Renal cortical epithelial cell (primary cell): ENCODE data around the gene BDP1. TPM values are rescaled to one million over a fixed set of nuclear protein-coding genes. Genes with fewer than 3 reads are reported as not detected.
"Not testable (repeated sequence)": the region's sequence is repeated elsewhere in the genome, so short reads cannot be mapped to it uniquely, and the experiment has no call there.

Experiments
- DNase-seq: peaks from one replicate; pipeline ENCODE4 v3.0.0-alpha.2; 2011; ENCODE audit warnings: low read depth
- total RNA-seq: library from RNA; depleted of rRNA; stranded (reverse); fragments of >200 nt; gene quantifications from 2 replicates; pipeline ENCODE4 v1.2.3, GENCODE V29; 2014

BDP1 gene
- total RNA-seq, 1 donor from 2014 or later: 33.6 TPM

DNA sequence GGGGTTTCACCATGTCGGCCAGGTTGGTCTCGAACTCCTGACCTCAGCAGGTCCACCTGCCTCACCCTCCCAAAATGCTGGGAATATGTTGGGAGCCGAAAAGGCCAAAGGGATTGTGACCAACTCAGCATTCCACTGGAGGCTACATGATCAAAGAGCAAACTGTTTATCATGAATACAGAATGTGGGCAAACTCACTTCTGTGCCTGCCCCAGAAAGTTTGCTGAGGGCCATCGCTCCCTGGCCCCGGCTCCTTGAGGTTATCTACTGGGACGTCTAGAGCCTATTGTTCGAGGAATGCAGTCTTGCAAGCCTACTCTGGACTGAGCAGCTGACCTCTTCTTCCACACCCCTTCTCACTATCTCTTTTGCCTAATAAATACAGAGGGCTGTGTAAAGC lies 116.4 kb downstream of the BDP1 start:
- not testable (repeated sequence) for DNase-seq

DNA sequence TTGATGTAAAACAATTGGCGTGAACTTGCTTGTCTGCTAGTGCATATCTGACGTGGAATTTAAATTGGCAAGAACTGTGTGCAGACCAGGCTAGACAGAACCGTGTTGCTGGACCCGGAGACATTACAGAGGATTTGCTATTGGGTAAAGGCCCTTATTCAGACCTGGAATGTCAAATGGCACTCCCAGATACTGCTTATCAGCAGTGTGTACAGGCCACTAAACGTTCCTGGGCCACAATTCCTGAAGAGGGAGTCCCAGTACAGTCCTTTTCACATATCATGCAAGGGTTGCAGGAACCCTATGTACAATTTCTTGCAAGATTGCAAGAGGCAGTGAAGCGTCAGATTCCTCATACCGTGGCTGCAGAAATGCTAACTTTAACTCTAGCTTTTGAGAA lies 118.1 kb downstream of the BDP1 start:
- DNase-seq: peak; percentile 38

DNA sequence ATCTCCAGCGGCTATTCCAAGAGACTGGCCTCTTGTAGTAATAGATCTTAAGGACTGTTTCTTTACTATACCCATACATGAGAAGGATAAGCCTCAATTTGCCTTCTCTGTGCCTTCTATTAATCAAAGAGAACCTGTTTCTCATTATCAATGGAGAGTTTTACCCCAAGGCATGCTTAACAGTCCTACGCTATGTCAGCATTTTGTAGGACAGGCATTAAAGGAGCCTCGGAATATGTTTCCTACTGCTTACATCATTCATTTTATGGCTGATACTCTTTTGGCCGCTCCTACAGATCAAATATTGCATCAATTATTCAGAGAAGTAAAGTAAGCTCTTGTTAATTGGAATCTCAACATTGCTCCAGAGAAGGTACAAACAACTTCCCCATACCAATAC lies 120.1 kb downstream of the BDP1 start:
- DNase-seq: not testable (repeated sequence)

DNA sequence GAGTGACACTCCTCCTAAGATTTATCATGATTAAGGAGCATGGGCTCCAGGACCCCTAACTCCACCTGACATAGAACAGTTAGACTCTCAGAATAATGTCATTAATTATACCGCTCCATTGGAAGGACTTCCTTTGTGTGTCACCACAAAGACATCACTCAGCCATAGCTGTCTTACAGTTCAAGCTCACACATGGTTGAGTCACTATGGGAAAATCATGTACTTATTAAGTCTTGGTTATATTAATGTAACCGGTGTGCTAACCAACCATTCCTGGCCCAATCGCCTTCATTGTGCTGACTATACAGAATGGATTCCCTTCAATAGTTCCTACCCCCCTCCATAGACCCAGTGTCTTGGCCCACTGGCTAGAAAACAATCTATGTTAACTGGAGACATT lies 120.8 kb downstream of the BDP1 start:
- peak; percentile 82 for DNase-seq

DNA sequence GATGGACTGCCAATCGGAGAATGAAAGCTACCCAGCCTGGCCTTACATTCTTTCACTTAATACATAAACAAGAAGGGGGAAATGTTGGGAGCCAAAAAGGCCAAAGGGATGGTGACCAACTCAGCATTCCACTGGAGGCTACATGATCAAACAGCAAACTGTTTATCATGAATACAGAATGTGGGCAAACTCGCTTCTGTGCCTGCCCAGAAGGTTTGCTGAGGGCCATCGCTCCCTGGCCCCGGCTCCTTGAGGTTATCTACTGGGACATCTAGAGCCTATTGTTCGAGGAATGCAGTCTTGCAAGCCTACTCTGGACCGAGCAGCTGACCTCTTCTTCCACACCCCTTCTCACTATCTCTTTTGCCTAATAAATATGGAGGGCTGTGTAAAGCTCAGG lies 122.4 kb downstream of the BDP1 start:
- not testable (repeated sequence) for DNase-seq

DNA sequence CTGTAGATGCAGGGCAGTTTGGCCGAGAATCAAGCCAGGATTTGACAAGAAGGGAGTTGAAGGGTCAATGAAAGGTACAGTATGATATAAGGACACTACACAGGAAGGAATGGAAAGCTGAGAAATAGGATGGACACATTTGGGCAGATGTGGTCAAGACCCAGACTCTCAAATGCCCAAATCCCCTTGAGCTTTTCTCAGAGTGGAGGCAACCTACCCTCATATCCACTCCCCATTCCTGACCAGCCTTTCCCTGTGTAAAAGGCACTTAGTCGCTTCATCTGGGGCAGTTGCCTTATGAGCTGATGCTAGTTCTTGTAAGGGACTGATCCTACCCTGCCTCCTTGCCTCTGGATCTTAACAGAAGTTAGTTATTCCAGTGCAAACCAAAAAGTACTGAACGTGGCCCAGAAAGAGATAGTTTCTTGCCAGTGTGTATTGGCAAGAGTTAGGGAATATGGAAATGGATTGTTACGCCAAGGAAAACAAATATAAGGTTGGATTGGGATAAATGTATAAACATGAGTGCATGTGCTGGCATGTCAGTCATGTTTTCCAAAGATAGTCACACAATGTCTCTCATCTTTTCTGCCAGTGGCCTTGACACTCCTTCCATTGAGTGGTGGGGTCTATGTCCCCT lies 127.6 kb downstream of the BDP1 start:
- DNase-seq: no peak

DNA sequence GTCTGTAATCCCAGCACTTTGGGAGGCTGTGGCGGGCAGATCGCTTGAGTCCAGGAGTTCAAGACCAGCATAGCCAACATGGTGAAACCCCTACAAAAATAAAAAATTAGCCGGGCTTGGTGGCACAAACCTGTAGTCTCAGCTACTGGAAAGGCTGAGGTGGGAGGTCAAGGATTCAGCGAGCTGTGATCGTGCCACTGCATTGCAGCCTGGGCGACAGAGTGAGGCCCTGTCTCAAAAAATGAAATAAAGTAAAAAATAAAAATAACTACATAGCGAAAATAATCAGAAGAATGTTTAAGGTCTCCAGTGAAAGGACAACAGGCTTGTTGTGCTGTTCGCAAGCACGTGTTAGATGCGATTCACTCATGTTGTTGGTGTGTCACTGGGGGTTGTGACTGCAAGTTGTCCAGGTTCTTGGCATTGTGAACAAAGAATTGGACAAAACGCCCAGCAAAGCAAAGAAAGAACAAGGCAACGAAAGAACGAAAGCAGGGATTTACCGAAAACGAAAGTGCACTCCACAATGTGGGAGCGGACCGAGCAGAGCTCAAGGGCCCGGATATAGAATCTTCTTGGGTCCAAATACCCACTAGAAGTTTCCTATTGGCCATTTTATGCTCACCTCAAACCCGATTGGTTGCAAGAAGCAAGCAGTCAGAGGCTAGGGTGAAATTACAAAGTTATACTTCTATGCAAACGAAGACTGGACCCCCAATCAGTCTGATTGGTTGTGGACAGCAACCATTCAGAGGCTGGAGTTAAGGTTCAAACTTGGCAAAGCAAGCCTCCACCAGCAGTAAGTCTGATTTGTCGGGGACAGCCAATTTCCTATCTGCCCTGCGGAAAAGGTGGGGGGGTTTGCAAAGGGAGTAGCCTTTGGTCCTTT lies 130.8 kb downstream of the BDP1 start:
- peak; percentile 26 for DNase-seq

DNA sequence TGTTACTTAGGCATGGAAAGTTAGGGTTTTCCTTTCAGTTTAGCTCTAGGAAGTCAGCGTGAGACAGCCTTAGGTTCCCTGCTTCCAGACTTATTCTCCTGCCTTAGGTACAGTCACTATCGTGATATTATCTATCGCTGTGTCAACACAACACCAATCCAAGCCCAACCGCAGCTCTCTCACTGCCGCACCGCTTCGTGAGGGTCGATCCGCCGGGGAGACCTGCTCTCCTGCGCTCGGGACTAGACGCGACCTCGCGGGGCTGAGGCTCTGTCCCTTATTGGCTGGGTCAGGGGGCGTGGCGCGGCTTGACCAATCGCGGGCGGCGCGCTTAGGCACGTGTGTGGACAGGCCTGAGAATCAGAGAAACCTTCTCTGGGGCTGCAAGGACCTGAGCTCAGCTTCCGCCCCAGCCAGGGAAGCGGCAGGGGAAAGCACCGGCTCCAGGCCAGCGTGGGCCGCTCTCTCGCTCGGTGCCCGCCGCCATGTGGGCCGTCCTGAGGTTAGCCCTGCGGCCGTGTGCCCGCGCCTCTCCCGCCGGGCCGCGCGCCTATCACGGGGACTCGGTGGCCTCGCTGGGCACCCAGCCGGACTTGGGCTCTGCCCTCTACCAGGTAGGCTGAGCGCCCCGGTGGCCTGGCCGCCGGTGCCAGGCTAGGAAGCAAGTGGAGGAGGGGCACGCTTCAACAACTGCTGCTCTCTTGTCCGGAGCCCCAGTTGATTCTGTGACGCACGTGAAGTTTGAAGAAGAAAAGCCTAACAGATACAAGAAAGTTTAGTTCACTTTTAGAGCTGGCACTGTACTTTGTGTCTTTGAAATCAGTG lies 131.7 kb downstream of the BDP1 start, which contains the start of gene MCCC2:
TSS of gene MCCC2 (plus strand) at position 400 of the 825 bp plus-strand sequence. CDS start at position 486, 86 bp downstream.
- peak; percentile 90 for DNase-seq

DNA sequence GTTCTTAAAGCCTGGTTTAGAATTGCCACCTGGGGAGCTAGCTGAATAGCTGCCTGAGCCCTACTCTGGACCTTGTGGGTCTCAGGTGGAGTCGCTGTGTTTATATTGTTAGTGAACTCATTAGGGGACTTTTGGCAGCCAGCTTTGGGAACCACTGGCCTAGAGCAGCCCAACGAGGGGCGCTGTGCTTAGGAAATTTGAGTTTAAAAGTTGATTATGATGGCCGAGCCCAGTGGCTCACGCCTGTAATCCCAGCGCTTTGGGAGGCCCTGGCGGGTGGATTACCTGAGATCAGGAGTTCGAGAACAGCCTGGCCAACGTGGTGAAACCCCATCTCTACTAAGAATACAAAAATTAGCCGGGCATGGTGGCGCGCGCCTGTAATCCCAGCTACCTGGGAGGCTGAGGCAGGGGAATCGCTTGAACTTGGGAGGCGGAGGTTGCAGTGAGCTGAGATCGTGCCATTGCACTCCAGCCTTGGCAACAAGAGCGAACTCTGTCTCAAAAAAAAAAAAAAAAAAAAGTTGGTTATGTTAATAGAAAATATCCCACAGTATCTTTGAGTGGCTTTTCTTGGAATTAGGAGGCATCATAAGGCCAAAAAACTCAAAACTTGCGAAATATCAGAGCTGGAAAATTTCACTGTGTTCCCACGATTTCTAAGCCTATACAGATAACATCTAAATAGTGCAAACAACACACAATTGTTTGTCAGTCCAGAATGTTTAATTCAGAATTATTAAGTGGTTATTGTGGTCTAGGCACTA lies 132.5 kb downstream of the BDP1 start:
- no peak for DNase-seq

DNA sequence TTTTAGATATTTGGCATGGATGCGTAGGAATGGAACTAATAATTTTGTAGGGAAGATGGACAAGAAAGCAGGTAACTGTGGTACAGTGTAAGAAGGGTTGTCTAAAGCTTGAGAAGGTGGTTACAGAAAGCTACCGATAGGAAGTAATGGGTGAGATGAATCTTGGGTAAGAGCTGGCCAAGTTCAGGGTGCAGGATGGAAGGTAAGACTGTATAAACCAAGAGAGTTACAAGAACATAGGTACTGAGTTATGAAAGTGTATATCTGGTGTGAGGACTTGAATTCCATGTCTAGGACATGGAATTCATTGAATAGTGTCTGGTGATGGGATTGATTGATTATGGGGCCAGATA lies 133.1 kb downstream of the BDP1 start:
- DNase-seq: no peak

DNA sequence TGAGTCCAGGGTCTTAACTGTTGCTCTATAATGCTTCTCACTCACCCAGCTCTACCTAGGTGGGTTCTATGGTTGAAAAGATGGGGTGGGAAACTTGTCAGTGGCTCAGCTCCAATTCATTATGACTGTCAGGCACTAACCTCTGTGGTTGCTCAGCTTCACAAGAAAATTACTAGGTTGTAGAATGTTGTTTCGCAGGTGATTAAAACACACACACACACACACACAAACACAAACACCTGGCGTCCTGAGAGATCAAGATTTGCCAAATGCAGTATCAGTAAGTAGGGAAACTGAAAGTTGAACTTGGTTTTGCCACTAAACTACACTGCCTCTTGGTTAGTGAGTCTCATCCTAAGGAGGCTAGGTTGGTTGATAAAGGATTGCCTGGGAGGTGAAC lies 134.5 kb downstream of the BDP1 start:
- DNase-seq: no peak

DNA sequence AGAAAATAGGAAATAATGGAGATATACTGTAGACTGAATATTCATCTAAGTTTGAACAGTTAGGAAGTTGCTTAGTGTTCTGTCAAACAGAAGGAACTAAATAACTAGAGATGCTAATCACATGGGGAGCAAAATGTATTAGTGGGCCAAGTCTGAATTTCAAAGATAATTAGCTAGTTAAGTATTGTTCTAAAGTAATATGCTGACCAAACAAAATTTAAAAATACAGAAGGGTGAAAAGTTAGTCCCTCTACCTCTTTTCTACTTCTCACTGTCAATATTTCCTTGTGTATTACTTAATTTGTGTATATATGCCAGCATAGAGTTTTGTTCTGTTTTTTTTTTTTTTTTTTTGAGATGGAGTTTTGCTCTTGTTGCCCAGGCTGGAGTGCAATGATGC lies 135.6 kb downstream of the BDP1 start:
- DNase-seq: no peak

DNA sequence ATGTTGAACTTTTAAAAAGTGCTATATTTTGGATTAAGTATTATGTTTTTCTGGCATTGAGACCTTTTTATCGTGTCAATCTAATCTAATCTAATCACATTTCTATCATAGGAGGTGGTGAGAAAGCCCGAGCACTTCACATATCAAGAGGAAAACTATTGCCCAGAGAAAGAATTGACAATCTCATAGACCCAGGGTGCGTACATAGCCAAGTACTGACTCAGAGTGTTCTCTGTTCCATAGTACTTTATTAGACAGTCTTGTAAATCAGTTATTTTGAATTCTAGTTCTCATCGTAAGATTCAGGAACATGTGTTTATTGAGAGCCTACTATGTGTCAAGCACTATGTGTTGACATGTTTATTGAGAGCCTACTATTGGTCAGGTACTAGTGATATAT lies 140.7 kb downstream of the BDP1 start:
- DNase-seq: no peak

DNA sequence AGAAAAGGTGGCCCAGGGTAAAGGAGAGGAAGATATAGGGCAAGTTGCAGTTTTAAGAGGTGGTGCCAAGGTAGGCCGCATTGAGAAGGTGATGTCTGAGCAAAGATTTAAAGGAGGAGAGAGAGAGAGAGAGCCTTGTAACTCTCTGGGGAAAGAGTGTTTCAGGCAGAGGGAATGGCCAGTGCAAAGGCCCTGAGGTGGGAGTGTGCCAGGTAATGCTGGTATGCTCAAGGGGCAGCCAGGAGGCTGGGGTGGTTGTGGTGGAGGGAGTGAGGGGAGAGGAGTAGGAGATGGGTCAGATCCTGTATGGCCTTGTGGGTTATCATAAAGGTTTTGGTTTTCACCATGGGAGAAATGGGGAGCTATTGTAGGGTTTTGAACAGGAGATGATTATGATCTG lies 141.6 kb downstream of the BDP1 start:
- DNase-seq: no peak

DNA sequence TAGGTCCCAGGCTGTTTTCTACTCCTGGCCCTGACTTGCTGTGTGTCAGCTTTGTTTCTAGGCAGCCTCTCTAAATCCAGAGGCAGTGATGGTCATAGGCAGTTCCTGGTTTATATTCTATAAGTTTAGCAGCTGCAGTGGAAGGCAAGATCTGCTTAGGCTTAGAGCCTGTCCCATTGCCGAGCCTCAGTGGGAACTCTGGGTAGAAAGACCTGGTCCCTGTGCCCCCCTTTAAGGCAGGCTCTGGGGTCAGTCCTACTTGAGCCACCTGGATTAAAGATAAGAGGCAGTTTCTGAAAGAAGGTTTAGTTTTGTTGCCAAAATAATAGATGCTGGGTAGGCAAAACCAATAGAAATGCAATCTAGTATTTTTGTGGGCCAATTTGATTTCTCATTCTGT lies 145.3 kb downstream of the BDP1 start:
- no peak for DNase-seq

DNA sequence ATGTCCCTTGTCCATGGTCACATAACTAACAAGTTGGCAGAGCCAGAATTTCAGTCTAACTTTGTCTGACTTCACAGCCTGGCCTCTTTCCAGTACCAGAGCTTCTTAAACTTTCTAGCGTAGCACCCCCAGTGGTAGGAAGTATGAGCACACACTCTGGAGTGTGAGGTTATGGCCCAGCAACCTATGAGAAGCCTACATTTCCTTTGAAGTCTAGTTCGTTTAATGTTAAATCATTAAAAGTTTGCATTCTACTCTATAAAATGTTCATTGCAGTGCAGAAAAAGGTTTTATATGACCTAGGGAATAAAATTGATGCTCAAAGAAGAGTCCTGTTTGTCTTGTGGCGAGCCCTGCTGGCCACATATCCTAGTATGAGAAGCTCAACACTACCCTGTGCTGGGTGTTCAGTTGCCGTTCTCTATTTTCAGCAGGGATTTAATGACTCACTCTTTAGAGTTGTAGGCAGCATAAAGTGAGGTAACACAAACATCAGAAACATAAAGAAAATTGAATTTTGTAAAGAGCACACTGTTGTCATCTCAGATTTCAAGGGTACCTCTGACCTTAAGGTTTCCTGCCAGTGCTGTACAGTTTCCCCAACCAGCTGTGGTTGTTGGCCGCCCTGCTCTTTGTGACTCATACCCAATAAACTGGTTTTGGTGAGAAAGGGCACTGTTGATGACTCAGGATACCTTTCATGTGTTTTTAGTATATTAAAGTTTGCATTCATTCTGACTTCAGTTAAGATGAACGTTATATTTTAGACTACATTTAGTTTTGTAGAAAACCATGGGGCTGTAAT lies 146.0 kb downstream of the BDP1 start:
- peak; percentile 95 for DNase-seq

DNA sequence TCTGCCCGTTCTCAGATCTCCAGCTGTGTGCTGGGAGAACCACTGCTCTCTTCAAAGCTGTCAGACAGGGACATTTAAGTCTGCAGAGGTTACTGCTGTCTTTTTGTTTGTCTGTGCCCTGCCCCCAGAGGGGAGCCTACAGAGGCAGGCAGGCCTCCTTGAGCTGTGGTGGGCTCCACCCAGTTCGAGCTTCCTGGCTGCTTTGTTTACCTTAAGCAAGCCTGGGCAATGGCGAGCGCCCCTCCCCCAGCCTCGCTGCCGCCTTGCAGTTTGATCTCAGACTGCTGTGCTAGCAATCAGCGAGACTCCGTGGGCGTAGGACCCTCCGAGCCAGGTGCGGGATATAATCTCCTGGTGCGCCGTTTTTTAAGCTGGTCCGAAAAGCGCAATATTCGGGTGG lies 154.5 kb downstream of the BDP1 start:
- not testable (repeated sequence) for DNase-seq

DNA sequence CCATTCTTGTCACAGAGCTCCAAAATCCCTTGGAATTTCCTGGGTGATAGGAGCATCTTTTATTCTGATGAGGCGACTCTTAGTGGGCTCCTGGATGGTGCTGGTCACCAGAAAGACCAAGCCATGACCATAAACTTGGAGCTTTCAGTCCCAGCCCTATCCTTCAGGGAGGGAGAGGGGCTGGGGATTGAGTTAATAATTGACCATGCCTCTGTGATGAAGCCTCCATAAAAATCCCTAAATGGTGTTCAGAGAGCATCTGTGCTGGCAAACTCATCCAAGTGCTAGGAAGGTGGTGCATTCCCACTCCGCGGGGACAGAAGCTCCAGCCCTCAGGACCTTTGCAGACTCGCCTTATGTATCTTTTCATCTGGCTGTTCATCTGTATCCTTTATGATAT lies 160.4 kb downstream of the BDP1 start:
- DNase-seq: no peak
